ENCODE results near the gene ATP6V1G3.

Gene ATP6V1G3

GRCh38 chr1:198498881-198499280, 41.6 kb downstream of the ATP6V1G3 start:
- H3K27me3 ChIP-seq (replicated peaks): no peaks in the 10 kb centered on the region
- H3K27ac ChIP-seq: no peak overlapping the region
- no peak for DNase-seq
- H3K36me3 ChIP-seq (replicated peaks): no peaks in the 10 kb centered on the region
- no peak for TF ChIP-seq CTCF (IDR thresholded peaks at IDR 0.05; ENCODE audit: low read depth, low read length, missing control alignments)
- H3K4me3 ChIP-seq (ENCODE audit: low read depth, low read length): no peak overlapping the region
- in situ Hi-C loops (cut with HindIII; ENCODE audit: low pct_ligation_motif_present, low sequenced_read_pairs): loop anchor here (25.0 kb wide), 1 partner anchor 188 kb away; no protein-coding TSS in a partner anchor

- no peaks in the 10 kb centered on the region for H3K27me3 ChIP-seq (replicated peaks)
- H3K27ac ChIP-seq: peak overlapping the region; percentile 25
- in situ Hi-C loops (cut with HindIII; ENCODE audit: low pct_ligation_motif_present, low sequenced_read_pairs): loop anchor here (25.0 kb wide), 1 partner anchor 189 kb away; no protein-coding TSS in a partner anchor
Measured at GRCh38 chr1:198498103-198498385, 42.4 kb downstream of the ATP6V1G3 start.

GRCh38 chr1:198497326-198498102, 43.0 kb downstream of the ATP6V1G3 start:
- Histone ChIP-seq H3K27me3 (replicated peaks) (no peaks in the 10 kb centered on the region), H3K4me3 (ENCODE audit: low read depth, low read length) (no peak overlapping the region), H3K36me3 (replicated peaks) (no peaks in the 10 kb centered on the region), H3K27ac (peak overlapping the region; percentile 25)
- no peak for TF ChIP-seq CTCF (IDR thresholded peaks at IDR 0.05; ENCODE audit: low read depth, low read length, missing control alignments)
- in situ Hi-C loops (cut with HindIII; ENCODE audit: low pct_ligation_motif_present, low sequenced_read_pairs): loop anchor here (25.0 kb wide), 1 partner anchor 190 kb away; no protein-coding TSS in a partner anchor
- peak; percentile 33 for DNase-seq

More at GRCh38 chr1:198498103-198498385, 42.4 kb downstream of the ATP6V1G3 start:
- DNase-seq: no peak
- Histone ChIP-seq H3K4me3 (ENCODE audit: low read depth, low read length) (no peak overlapping the region), H3K36me3 (replicated peaks) (no peaks in the 10 kb centered on the region)
- TF ChIP-seq CTCF (IDR thresholded peaks at IDR 0.05; ENCODE audit: low read depth, low read length, missing control alignments): no peak

GRCh38 chr1:198496216-198497143, 44.0 kb downstream of the ATP6V1G3 start:
- DNase-seq: no peak
- no peaks in the 10 kb centered on the region for H3K36me3 ChIP-seq (replicated peaks)
- TF ChIP-seq CTCF (IDR thresholded peaks at IDR 0.05; ENCODE audit: low read depth, low read length, missing control alignments): no peak
- no peak overlapping the region for H3K27ac ChIP-seq
- in situ Hi-C loops (cut with HindIII; ENCODE audit: low pct_ligation_motif_present, low sequenced_read_pairs): loop anchor here (25.0 kb wide), 1 partner anchor 191 kb away; no protein-coding TSS in a partner anchor
- H3K4me3 ChIP-seq (ENCODE audit: low read depth, low read length): no peak overlapping the region
- no peaks in the 10 kb centered on the region for H3K27me3 ChIP-seq (replicated peaks)

GRCh38 chr1:198495631-198496030, 44.8 kb downstream of the ATP6V1G3 start:
- TF ChIP-seq CTCF (IDR thresholded peaks at IDR 0.05; ENCODE audit: low read depth, low read length, missing control alignments): no peak
- Histone ChIP-seq H3K4me3 (ENCODE audit: low read depth, low read length) (no peak overlapping the region), H3K27ac (no peak overlapping the region), H3K36me3 (replicated peaks) (no peaks in the 10 kb centered on the region), H3K27me3 (replicated peaks) (no peaks in the 10 kb centered on the region)
- DNase-seq: no peak
- in situ Hi-C loops (cut with HindIII; ENCODE audit: low pct_ligation_motif_present, low sequenced_read_pairs): loop anchor here (25.0 kb wide), 1 partner anchor 192 kb away; no protein-coding TSS in a partner anchor
